HS-5 (cell line): ENCODE results near the gene HLA-E.
"Not testable (repeated sequence)": the region's sequence is repeated elsewhere in the genome, so short reads cannot be mapped to it uniquely, and the experiment has no call there.

Source experiments
- DNase-seq: peaks from one replicate; pipeline ENCODE4 v3.0.0-alpha.2; 2012; ENCODE audit warnings: low read depth

HLA-E gene

DNA sequence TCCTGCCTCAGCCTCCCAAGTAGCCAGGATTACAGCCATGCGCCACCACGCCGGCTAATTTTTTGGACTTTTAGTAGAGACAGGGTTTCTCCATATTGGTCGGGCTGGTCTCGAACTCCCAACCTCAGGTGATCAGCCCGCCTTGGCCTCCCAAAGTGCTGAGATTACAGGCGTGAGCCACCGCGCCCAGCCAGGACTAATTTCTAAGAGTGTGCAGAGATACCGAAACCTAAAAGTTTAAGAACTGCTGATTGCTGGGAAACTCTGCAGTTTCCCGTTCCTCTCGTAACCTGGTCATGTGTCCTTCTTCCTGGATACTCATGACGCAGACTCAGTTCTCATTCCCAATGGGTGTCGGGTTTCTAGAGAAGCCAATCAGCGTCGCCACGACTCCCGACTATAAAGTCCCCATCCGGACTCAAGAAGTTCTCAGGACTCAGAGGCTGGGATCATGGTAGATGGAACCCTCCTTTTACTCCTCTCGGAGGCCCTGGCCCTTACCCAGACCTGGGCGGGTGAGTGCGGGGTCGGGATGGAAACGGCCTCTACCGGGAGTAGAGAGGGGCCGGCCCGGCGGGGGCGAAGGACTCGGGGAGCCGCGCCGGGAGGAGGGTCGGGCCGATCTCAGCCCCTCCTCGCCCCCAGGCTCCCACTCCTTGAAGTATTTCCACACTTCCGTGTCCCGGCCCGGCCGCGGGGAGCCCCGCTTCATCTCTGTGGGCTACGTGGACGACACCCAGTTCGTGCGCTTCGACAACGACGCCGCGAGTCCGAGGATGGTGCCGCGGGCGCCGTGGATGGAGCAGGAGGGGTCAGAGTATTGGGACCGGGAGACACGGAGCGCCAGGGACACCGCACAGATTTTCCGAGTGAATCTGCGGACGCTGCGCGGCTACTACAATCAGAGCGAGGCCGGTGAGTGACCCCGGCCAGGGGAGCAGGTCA lies at the start of gene HLA-E:
Gene HLA-E (plus strand): TSS at position 429 of the 945 bp plus-strand sequence. CDS start 23 bp downstream, at position 452.
- peak; percentile 99 for DNase-seq

DNA sequence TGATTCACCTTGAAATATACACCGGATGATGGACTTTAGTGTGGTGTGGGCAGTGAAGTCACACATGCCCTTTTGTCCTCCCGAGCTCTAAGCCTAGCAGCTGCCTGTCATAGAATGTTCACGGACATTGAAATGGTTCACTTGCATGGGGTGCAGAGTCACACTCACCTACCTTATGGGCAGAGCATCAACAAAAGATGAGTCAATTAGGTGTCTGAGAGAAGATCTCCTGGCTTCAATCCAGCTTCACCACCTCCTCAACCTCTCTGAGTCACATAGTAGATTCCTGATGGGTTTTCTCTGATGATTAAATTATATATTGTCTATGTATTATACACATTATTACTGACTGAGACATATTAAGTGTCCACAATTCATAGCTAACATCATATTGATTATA lies 48.1 kb upstream of the HLA-E start:
- no peak for DNase-seq

DNA sequence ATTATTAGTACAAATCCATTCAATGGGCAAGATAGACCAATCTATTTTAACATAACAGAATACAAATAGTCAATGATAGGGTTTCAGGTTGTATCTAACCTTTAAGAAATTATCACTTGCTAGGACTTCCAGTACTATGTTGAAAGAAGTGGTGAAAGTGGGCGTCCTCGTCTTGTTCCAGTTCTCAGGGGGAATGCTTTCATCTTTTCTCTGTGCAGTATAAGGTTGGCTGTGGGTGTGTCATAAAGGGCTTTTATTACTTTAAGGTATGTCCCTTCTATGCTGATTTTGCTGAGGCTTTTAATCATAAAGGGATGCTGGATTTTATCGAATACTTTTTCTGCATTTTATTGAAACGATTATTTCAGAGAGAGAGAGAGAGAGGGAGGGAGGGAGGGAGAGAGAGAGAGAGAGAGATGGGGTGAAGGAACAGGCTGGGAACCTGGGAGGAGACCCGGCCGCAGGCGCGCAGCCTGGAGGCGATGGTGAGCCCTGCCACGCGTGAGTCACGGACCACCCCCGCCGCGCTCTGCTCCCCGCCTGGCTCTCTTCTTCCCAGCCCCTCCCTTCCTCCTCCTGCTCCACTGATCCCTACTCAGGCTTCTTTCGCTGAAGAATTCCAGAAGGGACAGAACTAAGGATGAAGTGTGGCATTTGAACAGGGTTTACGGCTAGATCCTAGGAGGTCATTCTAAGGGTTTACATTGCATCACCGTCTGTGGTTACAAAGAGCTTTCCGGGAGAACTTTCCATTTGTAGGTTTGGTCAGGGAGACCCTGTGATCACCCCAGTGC lies 45.5 kb upstream of the HLA-E start:
- no peak for DNase-seq

DNA sequence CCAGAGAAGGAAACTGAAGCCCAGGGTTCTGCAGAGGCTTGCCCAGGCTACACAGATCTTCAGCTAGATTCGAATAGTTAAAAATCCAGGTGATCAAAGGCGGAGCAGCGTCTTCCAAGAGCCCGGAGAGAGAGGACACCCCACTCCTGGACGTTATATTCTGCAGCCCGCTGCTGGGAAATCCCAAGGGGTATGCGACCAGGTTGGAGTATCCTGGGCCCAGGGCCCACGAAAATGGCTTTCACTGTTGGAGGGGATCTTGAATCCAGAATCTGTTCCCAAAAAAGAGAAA lies 44.9 kb upstream of the HLA-E start:
- no peak for DNase-seq

DNA sequence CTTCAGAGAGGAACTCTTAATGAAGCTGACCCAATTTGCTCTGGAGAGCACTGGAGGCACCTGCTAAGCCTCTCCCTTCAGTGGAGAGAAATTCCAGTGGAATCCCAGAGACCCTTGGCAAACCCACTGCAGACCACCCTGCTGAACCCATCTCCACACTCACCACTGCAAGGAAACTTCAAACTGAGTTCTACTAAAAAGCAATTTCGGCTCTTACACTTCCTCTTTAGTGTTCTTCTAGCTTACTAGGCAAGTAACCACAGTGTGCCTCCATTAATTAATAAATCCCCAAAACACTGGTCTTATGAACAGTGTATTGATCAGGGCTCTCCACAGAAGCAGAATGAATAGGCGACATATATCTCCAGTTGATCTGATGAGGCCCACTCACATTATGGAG lies 43.0 kb upstream of the HLA-E start:
- DNase-seq, result no peak

DNA sequence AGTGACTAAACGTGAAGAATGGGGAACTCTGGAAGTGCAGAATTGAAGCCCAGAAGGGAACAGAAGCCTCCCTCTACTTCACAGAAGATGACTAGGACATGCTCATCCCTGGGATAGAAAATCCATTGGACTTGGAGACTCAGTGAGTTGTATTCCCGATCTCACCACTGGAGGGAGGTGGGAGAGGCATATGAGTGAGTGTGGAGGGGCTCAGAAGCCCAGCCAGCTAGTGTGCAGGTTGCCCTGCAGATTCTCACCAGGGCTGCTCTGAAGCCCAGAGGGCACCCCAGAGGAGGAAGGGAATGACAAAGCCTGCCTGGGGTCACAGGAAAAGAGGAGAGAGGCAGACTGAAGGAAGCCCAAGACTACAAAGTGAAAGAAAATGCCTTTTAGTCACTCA lies 42.1 kb upstream of the HLA-E start:
- no peak for DNase-seq

DNA sequence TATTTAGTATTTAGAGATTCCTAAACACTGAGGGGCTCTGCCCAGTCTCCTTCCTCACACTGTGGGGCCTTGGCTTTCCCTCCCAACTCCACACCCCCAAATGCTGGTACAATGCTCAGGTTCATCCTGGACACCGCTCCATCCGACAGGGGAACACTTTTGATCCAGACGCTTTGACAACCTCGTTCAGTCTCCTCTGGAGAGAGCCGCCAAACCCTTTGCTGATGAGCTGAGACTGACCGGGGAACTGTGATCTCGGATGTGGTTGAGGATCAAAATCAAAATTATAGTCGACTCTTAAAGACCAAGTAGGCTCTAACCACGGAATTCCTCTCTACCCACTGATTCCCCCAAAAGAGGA lies 38.8 kb upstream of the HLA-E start:
- no peak for DNase-seq

DNA sequence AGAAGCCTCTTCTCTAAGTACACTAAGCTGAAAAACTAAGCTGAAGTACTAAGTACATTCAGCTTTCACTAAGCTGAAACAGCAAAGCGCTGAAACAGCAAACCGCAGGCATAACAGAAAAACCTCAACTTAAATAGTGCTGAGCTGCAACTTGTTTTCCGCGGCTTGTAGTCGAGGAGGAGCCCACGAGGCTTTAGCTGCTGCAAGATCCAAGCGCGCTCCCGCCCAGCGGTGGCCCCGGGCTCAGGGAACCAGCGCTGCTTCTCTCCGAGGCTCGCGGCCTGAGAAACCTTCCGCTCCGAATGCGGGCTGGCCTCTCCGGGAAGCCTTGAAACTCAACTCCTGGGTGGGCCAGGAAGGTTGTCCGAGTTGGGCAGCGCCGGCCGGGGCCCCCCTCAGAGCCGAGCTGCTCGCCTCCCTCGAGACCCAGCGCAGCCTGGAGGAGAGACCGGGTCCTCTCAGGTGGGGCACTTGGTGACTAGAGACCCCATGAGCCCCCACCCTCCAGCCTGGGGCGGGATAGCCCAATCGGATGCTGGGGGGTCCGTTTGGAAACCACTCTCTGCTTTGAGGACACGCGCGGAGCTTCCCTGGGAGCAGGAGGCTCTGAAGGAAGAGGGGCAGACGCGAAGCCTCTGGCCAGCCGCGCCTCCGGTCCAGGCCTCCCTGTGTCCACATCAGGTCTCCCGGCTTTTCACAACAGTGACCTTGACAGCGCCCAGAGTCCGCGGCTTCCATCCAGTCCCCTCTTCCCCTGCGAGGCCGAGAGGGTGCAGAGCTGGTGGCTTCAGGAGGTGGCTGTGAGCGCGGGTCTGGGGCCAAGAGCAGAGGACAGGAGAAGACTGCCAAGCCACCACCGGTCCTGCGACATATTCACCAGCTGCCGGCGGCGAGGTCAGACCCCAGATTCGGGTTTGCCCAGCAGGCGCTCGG lies 38.1 kb upstream of the HLA-E start:
- no peak for DNase-seq

DNA sequence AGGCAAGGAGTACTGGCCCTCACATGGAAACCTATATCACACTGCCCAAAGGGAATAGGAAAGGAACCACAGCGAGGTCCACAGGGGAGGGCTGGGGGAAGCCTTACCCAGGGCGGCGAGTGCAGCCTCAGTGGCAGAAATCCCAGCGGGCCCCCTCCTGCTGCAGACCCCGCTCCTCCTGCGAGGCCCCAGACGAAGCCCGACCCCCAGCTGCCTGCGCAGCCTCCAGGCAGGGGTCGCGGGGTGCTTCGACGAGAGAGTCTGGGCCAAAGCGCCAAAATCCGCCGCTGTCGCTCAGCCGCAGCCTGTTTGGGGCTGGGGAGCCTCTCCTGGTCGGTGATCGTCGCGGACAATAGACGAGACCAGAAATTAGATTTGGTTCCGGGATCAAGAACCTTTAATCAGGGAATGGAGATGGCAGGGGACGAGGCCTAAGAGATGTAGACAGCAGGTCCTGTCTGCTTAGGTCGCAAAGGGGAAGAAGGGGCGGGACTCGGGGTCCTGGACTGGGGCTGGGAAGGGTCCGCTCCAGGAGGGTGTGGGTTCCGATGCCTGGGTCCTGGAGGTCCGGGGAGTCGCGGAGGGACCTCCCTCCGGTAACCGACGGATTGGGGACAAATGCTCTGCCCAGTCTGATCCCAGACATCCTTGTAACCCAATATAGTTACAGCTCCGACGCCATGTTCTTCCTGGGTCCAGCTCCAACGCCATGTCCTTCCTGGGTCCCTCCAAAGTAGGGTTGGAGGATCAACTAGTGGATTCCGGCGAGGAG lies 36.4 kb upstream of the HLA-E start:
- DNase-seq, result no peak

DNA sequence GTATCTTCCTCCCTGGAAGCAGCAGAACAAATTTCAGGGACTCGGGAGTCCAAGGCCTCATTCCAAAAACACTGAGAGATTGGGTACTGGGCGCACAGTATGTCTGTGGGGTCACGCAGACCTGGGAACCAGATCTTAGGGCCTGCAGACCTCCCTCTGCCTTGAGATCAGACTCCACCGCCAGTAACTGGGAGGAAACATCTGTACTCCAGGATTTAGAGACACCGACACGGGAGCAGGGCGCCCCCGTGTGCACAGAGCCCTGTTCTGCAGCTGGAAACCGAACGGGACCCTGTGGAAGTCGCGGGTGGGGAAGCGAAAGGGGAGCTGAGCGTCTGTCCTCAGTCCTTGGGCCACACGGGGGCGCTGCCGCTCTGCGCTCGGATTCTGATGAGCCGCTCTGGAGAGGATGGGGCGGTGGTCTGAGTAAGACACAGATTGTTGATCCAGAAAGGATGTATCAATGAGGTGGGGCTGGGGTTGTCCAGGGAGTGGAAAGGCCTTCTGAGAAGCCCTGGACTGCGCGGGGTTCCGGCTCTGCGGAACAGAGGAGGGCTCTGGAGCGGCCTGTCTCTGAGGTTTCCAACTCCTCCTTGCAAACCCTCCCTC lies 35.7 kb upstream of the HLA-E start:
- no peak for DNase-seq

DNA sequence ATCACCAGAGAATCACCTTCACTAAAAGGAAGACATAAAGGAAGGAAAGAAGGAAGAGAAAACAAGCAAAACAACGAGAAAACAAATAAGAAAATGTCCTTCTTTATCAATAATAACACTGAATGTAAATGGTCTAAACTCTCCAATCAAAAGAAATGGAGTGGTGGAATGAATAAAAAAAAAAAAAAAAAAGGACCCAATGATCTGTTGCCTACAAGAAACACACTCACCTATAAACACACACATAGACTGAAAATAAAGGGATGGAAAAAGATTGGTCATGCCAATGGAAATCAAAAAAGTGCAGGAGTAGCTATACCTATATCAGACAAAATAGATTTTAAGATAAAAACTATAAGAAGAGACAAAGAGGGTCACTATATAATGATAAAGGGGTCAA lies 30.2 kb upstream of the HLA-E start:
- DNase-seq, result no peak

DNA sequence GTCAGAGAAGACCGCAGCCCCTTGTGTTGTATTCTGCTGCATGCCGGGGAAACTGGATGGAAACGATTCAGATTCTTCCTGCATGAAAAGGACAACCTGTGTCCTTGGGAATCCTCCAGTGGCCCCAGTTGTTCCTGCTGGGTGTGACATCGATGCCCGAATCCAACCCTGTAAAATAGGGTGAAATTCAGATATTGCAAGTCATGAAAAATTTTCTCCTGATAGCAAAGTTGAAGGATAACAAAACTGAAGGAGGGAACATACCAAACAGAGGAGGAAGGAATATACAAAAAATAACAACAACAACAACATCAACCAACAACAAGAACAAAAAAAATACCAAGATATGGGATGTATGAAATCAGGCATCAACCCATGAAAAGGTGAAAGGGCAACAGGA lies 28.3 kb upstream of the HLA-E start:
- no peak for DNase-seq

DNA sequence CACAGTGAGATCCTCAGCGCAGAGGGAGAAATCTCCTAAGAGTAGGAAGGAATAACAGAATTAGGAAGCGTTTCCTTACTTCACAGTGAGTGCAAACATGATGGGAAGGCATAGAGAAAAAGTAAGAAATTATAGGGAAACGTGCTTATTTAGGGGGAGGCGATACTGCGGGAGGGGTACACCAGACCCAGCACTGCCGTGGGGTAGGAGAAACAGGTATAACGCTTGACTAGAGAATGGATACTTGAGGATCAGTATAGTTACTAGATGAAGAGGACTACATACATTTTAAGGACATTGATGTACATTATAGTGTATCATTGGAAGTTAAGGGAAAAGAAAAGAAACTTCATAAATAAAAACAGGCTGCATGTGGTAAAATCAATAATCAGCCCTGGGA lies 26.8 kb upstream of the HLA-E start:
- no peak for DNase-seq

DNA sequence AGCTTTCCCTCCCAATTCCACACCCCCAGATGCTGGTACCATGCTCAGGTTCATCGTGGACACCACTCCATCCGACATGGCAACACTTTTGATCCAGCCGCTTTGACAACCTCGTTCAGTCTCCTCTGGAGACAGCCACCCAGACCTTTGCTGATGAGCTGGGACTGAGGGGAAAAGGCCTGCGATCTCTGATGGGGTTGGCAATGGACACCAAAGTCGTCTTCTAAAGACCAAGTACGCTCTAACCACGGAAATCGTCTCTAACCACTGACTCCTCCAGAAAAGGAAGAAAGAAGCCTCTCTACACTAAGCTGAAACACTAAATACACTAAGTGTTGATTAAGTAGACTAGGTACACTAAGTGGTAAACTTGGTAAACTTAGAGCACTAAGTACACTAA lies 26.1 kb upstream of the HLA-E start:
- no peak for DNase-seq

DNA sequence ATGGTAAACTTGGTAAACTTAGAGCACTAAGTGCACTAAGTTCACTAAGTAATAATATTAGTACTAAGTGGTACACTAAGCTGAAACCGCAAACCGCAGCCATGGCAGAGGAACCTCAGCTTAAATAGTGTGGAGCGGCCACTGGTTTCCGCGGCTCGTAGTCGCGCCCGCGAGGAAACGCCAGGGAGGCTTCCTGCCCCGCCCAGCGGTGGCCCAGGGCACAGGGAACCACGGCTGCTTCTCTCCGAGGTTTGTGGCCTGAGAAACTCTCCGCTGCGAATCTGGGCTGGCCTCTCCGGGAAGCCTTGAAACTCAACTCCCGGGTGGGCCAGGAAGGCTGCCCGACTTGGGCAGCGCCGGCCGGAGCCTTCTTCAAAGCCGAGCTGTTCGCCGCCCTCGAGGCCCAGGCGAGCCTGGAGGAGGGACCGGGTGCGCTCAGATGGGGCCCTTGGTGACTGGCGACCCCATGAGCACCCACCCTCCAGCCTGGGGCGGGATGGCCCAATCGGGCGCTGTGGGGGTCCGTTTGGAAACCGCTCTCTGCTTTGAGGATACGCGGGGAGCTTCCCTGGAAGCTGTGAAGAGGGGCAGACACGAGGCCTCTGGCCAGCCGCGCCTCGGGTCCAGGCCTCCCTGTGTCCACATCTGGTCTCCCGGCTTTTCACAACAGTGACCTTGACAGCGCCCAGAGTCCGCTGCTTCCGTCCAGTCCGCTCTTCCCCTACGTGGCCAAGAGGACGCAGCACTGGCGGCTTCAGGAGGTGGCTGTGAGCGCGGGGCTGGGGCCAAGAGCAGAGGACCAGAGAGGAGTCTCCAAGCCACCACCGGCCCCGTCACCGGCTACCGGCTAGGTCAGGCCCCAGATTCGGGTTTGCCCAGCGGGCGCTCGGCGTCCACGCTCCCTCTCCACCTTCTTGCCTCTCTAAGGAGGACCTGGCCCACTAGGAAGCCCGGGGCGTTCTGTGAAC lies 25.4 kb upstream of the HLA-E start:
- no peak for DNase-seq

DNA sequence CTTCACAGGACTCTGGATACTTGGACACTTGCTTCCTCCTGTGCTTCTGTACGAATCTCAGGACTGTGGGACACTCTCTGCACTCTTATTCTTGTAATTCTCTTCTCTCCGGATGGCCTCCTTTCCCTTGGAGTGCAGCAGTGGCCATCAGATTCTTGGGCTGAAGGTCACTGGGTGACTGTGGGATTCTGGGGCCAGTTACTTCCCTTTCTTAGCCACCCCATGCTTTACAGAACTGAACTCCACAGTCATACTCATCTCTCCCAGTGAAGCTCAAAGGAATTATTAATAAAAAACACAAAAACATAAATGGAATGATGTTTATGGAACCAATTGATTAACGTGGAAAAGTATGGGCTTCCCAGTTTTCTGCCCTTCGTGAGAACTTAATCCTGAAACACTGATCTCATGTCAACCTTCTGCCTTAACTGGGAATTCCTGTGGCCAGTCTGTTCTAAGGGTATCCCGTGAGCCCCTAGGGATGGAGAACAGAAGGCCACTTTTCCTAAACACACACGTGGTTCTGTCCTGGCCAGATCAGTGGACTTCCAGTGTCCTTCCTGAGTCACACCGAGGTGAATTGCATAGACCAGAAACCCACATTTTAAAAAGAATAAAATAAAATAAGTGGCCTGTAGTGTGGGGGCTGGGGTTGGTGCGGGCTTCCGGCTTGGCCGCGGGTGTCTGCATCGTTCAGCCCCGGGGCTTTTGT lies 23.6 kb upstream of the HLA-E start:
- no peak for DNase-seq

DNA sequence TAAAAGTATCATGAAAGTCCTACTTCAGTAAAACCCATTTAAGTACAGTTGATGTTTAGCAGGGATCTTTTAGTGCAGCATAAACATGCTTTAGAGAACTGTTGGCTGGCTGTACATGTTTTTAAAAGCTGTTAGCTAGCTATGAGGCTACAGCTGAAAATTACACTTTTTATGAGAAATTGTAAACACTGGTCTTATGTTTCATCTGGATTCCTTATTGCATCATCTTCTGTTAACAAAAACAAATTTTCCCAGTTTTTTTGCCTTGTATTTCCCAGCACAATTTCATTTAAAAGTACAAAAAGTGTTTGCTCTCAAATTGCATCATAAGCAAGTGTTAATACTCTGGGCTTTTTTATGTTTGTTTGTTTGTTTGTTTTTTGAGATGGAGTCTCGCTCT lies 18.3 kb upstream of the HLA-E start:
- no peak for DNase-seq

DNA sequence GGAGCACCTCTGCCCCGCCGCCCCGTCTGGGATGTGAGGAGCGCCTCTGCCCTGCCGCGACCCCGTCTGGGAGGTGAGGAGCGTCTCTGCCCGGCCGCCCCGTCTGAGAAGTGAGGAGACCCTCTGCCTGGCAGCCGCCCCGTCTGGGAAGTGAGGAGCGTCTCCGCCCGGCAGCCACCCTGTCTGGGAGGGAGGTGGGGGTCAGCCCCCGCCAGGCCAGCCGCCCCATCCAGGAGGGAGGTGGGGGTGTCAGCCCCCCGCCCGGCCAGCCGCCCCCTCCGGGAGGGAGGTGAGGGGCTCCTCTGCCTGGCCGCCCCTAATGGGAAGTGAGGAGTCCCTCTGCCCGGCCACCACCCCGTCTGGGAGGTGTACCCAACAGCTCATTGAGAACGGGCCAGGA lies 14.2 kb upstream of the HLA-E start:
- not testable (repeated sequence) for DNase-seq

DNA sequence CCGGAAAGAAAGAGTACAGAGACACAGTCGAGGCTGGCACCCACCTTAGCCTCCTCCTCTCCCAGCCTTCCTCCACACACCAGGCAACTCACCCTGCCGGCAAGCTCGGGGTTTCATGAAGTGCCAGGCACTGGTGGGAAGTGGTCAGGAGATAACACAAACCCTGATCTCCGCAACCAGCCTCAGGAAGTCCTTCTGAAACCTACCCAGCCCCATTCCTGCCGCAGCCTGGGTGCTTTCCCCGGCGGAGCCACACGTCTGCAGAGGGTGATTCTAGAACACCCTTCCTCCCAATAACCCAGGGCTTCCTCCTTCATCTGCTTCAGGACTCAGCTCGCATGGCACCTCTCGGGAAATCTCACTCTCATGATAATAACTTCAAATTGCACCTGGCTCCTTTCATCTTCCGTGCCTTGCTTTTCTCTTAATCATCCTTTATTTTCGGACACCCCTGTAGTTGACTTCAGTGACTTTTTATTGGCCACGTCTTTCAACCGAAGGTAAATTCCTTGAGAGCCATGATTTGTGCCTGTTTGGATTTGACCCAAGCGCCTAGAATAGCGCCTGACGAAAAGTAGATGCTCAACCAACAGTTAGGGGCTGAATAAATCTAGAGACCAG lies 8.7 kb upstream of the HLA-E start:
- no peak for DNase-seq
